HepG2 (cell line): ENCODE data around the gene TUT7. TPM values are rescaled to one million over a fixed set of nuclear protein-coding genes. Genes with fewer than 3 reads are reported as not detected.

Experiments used
- ATAC-seq: fragments of 200-7000 bp; cut with Tn5 transposase; 3 replicates; pipeline ENCODE4 v1.9.1; 2020; ENCODE audit warnings: mild to moderate bottlenecking, moderate library complexity
- BruUV-seq: library from RNA; stranded (reverse); fragments of 400-500 nt; replicated peaks from 2 replicates; lab custom pipeline; 2021; lab: Mats Ljungman, UMichigan
- CTCF ChIA-PET: fragments of 300-600 bp; formaldehyde crosslinking; extraction: SDS; loops from one replicate; lab custom pipeline; 2021; ENCODE audit warnings: low total read pairs, inconsistent platforms, low intra/inter-chr PET ratio; lab: Yijun Ruan, JAX
- POLR2A ChIA-PET: fragments of 350-600 bp; sonication (Branson Sonifier 250); formaldehyde crosslinking; loops from one replicate; lab custom pipeline; 2020; ENCODE audit warnings: antibody characterized with exemption, inconsistent platforms; lab: Yijun Ruan, JAX
- DNase-seq: peaks from one replicate; pipeline ENCODE4 v3.0.0-alpha.2; 2015; ENCODE audit warnings: low spot score
- FAIRE-seq: peaks from 3 replicates; lab custom pipeline; 2011; peaks lifted over from hg19 to GRCh38; lab: Jason Lieb, UNC
- H2AFZ ChIP-seq: one replicate; pipeline ENCODE4 v1.6.1; 2011; ENCODE audit warnings: low read length, inconsistent platforms
- H3K27ac ChIP-seq: fragments of 300-600 bp; 3 replicates; pipeline ENCODE4 v1.8.0; 2011; ENCODE audit warnings: mixed run types, mild to moderate bottlenecking, mixed read lengths, low read length, inconsistent platforms; ENCODE audit not compliant: insufficient read depth; ENCODE audit errors: extremely low read length
- H3K27me3 ChIP-seq, 2 experiments: fragments of 200-600 bp in 1 of 2; 2 replicates in 1 of 2; 3 replicates in 1 of 2; pipeline versions ENCODE4 v1.6.0 to v1.8.0; 2011; ENCODE audit warnings: low read length in 2 of 2, mild to moderate bottlenecking in 2 of 2, moderate library complexity in 2 of 2, inconsistent platforms in 1 of 2; ENCODE audit not compliant: insufficient read depth in 2 of 2, control insufficient read depth in 1 of 2
- H3K36me3 ChIP-seq, 2 experiments: fragments of 200-600 bp in 1 of 2; replicated peaks in 1 of 2; 2 replicates in 1 of 2; 3 replicates in 1 of 2; pipeline versions ENCODE4 v1.5.1 to v1.8.0; 2011; ENCODE audit warnings: low read length in 2 of 2, inconsistent platforms in 1 of 2; ENCODE audit not compliant: insufficient read depth in 2 of 2, control insufficient read depth in 1 of 2
- H3K4me1 ChIP-seq: 2 replicates; pipeline ENCODE4 v1.5.1; 2012; ENCODE audit warnings: low read length, inconsistent platforms; ENCODE audit not compliant: insufficient read depth
- H3K4me2 ChIP-seq: 2 replicates; pipeline ENCODE4 v1.6.0; 2011; ENCODE audit warnings: low read depth, low read length, inconsistent platforms
- H3K4me3 ChIP-seq, 3 experiments: fragments of 200-600 bp in 1 of 3; sonication (generic), shearing (Covaris generic) in 1 of 3; replicated peaks in 1 of 3; 2 replicates each; pipeline ENCODE4 v1.5.1; 2011 to 2016; ENCODE audit warnings: low read length in 3 of 3, inconsistent platforms in 2 of 3, low read depth in 2 of 3, mild to moderate bottlenecking in 2 of 3, control low read depth in 1 of 3, mixed read lengths in 1 of 3; ENCODE audit not compliant: insufficient read depth in 1 of 3
- H3K79me2 ChIP-seq: one replicate; pipeline ENCODE4 v1.6.1; 2011; ENCODE audit warnings: low read length, inconsistent platforms; ENCODE audit not compliant: insufficient read depth
- H3K9ac ChIP-seq: 2 replicates; pipeline ENCODE4 v1.6.0; 2011; ENCODE audit warnings: mild to moderate bottlenecking, low read depth, low read length, inconsistent platforms; ENCODE audit not compliant: insufficient read depth
- H3K9me3 ChIP-seq: 2 replicates; pipeline ENCODE4 v1.5.1; 2012; ENCODE audit warnings: mild to moderate bottlenecking, low read length
- H4K20me1 ChIP-seq: 2 replicates; pipeline ENCODE4 v1.6.0; 2011; ENCODE audit warnings: inconsistent platforms, mild to moderate bottlenecking, low read length, moderate library complexity; ENCODE audit not compliant: insufficient read depth
- MBNL3 ChIP-seq: fragments of 250-450 bp; sonication (Bioruptor Pico); conservative IDR thresholded peaks from 2 replicates; pipeline ENCODE4 v1.8.0; 2022; ENCODE audit warnings: mild to moderate bottlenecking, inconsistent platforms
- MTA3 ChIP-seq: sonication (generic); formaldehyde crosslinking; IDR thresholded peaks from 2 replicates; pipeline ENCODE4 v1.4.0; 2020; ENCODE audit warnings: missing genetic modification reagents
- PHF20 ChIP-seq: sonication (generic); formaldehyde crosslinking; IDR thresholded peaks from 2 replicates; pipeline ENCODE4 v1.5.0; 2020; ENCODE audit warnings: mild to moderate bottlenecking, missing genetic modification reagents
- TOE1 ChIP-seq: sonication (generic); formaldehyde crosslinking; IDR thresholded peaks from 2 replicates; pipeline ENCODE4 v1.4.0; 2020; ENCODE audit warnings: mild to moderate bottlenecking, missing genetic modification reagents
- ZFP36L1 ChIP-seq: sonication (generic); formaldehyde crosslinking; IDR thresholded peaks from 2 replicates; pipeline ENCODE4 v1.8.0; 2022; ENCODE audit warnings: mild to moderate bottlenecking, missing genetic modification reagents, moderate library complexity
- ZFP90 ChIP-seq: sonication (generic); formaldehyde crosslinking; IDR thresholded peaks from 2 replicates; pipeline ENCODE4 v1.8.0; 2022; ENCODE audit warnings: missing genetic modification reagents, mild to moderate bottlenecking, inconsistent platforms, borderline replicate concordance
- ZNF143 ChIP-seq: sonication (generic); formaldehyde crosslinking; IDR thresholded peaks from 2 replicates; pipeline ENCODE4 v1.4.0; 2020; ENCODE audit warnings: missing genetic modification reagents
- ZNF496 ChIP-seq: sonication (generic); formaldehyde crosslinking; IDR thresholded peaks from 2 replicates; pipeline ENCODE4 v1.8.1; 2023; ENCODE audit warnings: mild to moderate bottlenecking, moderate library complexity, missing genetic modification reagents; ENCODE audit not compliant: insufficient replicate concordance
- ZNF543 ChIP-seq: sonication (generic); formaldehyde crosslinking; IDR thresholded peaks from 2 replicates; pipeline ENCODE4 v1.4.0; 2020; ENCODE audit warnings: mild to moderate bottlenecking, missing genetic modification reagents
- ZNF605 ChIP-seq: sonication (generic); formaldehyde crosslinking; IDR thresholded peaks from 2 replicates; pipeline ENCODE4 v1.8.0; 2022; ENCODE audit warnings: mild to moderate bottlenecking, missing genetic modification reagents
- ZNF792 ChIP-seq: IDR thresholded peaks from 2 replicates; pipeline ENCODE4 v1.6.1; 2016
- ZSCAN9 ChIP-seq: IDR thresholded peaks from 2 replicates; pipeline ENCODE4 v1.6.1; 2016; ENCODE audit warnings: borderline replicate concordance
- WGBS: methylation state at CpG from one replicate; pipeline ENCODE4 v1.1.6; 2017; ENCODE audit warnings: low lambda C conversion rate; 5-methylcytosine and 5-hydroxymethylcytosine counted together
- in situ Hi-C: cut with HindIII; loops from 2 replicates; pipeline ENCODE4 v1.10.0; 2017; ENCODE audit warnings: low pct_unique_long_range_greater_than_20kb; ENCODE audit not compliant: extremely low pct_ligation_motif_present
- intact Hi-C: fragments of 100-400 bp; cut with micrococcal nuclease; formaldehyde crosslinking; loops from one replicate; pipeline ENCODE4 v1.10.0; 2022; ENCODE audit not compliant: unreplicated experiment
- polyA plus RNA-seq, 8 experiments: library from polyadenylated mRNA; depleted of rRNA in 3 of 8; stranded (reverse) in 7 of 8; unstranded in 1 of 8; fragments of >200 nt; fragmentation: Illumina TruSeq in 4 of 8; extraction: Trizol in 4 of 8; gene quantifications; 2 replicates each; pipeline versions ENCODE4 v1.2.1 to v1.2.3, GENCODE V29; 2011 to 2016; ENCODE audit warnings: low read depth in 4 of 8, missing spikeins in 1 of 8, mixed read lengths in 1 of 8; ENCODE audit not compliant: insufficient read depth in 1 of 8
- total RNA-seq, 5 experiments: library from RNA; depleted of rRNA; stranded (reverse); fragments of >200 nt; fragmentation: Illumina TruSeq; extraction: Trizol; gene quantifications; 2 replicates each; pipeline ENCODE4 v1.2.3, GENCODE V29; 2016; ENCODE audit warnings: low read depth in 1 of 5
- TF ChIP-seq, protein P1 (sequence below): sonication (generic); formaldehyde crosslinking; IDR thresholded peaks from 2 replicates; pipeline ENCODE4 v1.4.0; 2020; ENCODE audit warnings: mild to moderate bottlenecking, missing genetic modification reagents
- TF ChIP-seq, protein P2 (sequence below): sonication (generic); formaldehyde crosslinking; IDR thresholded peaks from 2 replicates; pipeline ENCODE4 v1.4.0; 2020; ENCODE audit warnings: missing genetic modification reagents, mild to moderate bottlenecking, borderline replicate concordance
- TF ChIP-seq, protein P3 (sequence below): sonication (generic); formaldehyde crosslinking; conservative IDR thresholded peaks from 2 replicates; pipeline ENCODE4 v1.8.0; 2022; ENCODE audit warnings: low read depth, missing genetic modification reagents

The TUT7 gene
- total and polyA plus RNA-seq, 2 of the 13 experiments (the other 11 are each of a cell fraction or from before 2014, with no cell fraction given) = 12.0 to 19.4 TPM

DNA sequence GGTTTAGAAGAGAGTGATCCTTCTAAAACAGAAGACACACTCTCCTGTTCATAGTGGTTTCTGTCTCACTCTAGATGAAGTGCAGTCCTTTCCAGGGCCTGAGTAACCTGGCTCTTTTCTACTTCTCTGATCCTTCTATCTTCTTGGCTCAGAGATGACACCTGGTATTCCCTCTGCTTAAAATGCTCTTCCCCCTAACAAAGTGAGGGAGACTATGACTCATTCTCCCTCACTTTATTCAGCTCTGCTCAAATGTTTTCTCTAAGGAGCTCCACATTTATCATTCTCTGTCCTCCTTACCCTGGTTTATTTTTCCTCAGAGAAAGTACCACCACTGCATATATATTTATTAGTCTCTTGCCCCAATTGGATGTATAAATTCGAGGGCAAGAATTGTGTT lies 24.6 kb downstream of the TUT7 start (continued):
- TF ChIP-seq, protein P1, sequence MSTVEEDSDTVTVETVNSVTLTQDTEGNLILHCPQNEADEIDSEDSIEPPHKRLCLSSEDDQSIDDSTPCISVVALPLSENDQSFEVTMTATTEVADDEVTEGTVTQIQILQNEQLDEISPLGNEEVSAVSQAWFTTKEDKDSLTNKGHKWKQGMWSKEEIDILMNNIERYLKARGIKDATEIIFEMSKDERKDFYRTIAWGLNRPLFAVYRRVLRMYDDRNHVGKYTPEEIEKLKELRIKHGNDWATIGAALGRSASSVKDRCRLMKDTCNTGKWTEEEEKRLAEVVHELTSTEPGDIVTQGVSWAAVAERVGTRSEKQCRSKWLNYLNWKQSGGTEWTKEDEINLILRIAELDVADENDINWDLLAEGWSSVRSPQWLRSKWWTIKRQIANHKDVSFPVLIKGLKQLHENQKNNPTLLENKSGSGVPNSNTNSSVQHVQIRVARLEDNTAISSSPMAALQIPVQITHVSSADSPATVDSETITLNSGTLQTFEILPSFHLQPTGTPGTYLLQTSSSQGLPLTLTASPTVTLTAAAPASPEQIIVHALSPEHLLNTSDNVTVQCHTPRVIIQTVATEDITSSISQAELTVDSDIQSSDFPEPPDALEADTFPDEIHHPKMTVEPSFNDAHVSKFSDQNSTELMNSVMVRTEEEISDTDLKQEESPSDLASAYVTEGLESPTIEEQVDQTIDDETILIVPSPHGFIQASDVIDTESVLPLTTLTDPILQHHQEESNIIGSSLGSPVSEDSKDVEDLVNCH (CRISPR knock-in tag) = no peak
- TF ChIP-seq ZNF143 = no peak
- TF ChIP-seq ZNF496 (CRISPR knock-in tag) = no peak
- TF ChIP-seq, all 625 proteins: peak for 0

DNA sequence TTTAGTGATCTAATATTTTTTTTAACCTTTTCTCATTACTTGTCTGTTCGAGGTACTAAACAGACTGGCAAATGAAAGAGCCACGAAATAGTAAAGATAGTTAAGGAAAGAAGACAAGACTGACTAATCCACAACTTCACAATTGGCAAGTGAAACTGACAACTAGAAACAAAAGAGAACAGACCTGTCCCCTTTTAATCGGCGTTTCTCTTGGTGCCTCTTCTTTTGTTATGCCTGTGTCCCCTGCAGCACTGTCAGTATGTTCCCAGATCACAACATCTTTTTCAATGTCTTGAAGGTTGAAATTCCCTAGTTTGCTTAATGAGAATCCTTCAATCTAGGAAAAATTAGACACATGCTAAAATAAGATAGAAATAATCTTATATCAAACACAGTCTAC lies 26.1 kb downstream of the TUT7 start:
- Histone ChIP-seq H3K9ac (no peak overlapping the region), H3K36me3 (peaks cover 17 to 56% of the 10 kb centered on the region in 2 experiments), H3K4me3 (no peak overlapping the region), H3K4me1 (peaks cover under 1% of the 10 kb centered on the region), H3K4me2 (no peak overlapping the region), H3K79me2 (no peaks in the 10 kb centered on the region), H2AFZ (no peak overlapping the region), H4K20me1 (no peaks in the 10 kb centered on the region), H3K9me3 (no peaks in the 10 kb centered on the region), H3K27me3 (no peaks in the 10 kb centered on the region), H3K27ac (no peak overlapping the region)
- DNase-seq (no peak), FAIRE-seq (no peak), ATAC-seq (no peak)
- ChIA-PET CTCF (no interaction called here), POLR2A (no interaction called here)
- intact Hi-C loops (no loop called here), in situ Hi-C loops (no loop called here)
- BruUV-seq = no TSS peak
- TF ChIP-seq PHF20 (CRISPR knock-in tag) (no peak), ZNF792 (CRISPR knock-in tag) (no peak), ZNF543 (CRISPR knock-in tag) (no peak), MBNL3 (CRISPR knock-in tag) (no peak), TOE1 (CRISPR knock-in tag) (no peak), MTA3 (CRISPR knock-in tag) (no peak), ZFP36L1 (no peak), ZFP90 (CRISPR knock-in tag) (no peak), ZNF605 (CRISPR knock-in tag) (no peak), ZSCAN9 (CRISPR knock-in tag) (no peak)
- TF ChIP-seq, protein P2, sequence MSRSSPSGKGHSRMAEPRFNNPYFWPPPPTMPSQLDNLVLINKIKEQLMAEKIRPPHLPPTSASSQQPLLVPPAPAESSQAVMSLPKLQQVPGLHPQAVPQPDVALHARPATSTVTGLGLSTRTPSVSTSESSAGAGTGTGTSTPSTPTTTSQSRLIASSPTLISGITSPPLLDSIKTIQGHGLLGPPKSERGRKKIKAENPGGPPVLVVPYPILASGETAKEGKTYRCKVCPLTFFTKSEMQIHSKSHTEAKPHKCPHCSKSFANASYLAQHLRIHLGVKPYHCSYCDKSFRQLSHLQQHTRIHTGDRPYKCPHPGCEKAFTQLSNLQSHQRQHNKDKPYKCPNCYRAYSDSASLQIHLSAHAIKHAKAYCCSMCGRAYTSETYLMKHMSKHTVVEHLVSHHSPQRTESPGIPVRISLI (CRISPR knock-in tag) = no peak
- TF ChIP-seq, protein P3, sequence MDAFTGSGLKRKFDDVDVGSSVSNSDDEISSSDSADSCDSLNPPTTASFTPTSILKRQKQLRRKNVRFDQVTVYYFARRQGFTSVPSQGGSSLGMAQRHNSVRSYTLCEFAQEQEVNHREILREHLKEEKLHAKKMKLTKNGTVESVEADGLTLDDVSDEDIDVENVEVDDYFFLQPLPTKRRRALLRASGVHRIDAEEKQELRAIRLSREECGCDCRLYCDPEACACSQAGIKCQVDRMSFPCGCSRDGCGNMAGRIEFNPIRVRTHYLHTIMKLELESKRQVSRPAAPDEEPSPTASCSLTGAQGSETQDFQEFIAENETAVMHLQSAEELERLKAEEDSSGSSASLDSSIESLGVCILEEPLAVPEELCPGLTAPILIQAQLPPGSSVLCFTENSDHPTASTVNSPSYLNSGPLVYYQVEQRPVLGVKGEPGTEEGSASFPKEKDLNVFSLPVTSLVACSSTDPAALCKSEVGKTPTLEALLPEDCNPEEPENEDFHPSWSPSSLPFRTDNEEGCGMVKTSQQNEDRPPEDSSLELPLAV (CRISPR knock-in tag) = no peak
- whole genome bisulfite sequencing = 96% methylated on average over 4 of the region's 4 CpGs
